Adipocyte (in vitro differentiated cells): ENCODE data around the gene SLC18A2.
A peak's percentile ranks its signal among the peaks of the same experiment; 100 is the strongest.

ENCODE experiments used
- DNase-seq: peaks from one replicate; pipeline ENCODE4 v3.0.0-alpha.2; 2015; ENCODE audit warnings: low read depth
- H3K27me3 ChIP-seq: replicated peaks from 2 replicates; pipeline ENCODE4 v1.7.0; 2013; ENCODE audit warnings: mild to moderate bottlenecking, low read length, moderate library complexity; ENCODE audit not compliant: control insufficient read depth, insufficient read depth
- H3K36me3 ChIP-seq: 2 replicates; pipeline ENCODE4 v1.7.0; 2013; ENCODE audit warnings: low read length, mild to moderate bottlenecking, moderate library complexity; ENCODE audit not compliant: control insufficient read depth, insufficient read depth, severe bottlenecking
- H3K4me1 ChIP-seq: 2 replicates; pipeline ENCODE4 v1.7.0; 2013; ENCODE audit warnings: mild to moderate bottlenecking, low read length, moderate library complexity; ENCODE audit not compliant: control insufficient read depth, insufficient read depth
- H3K4me3 ChIP-seq: 2 replicates; pipeline ENCODE4 v1.7.0; 2013; ENCODE audit warnings: mild to moderate bottlenecking, low read length, moderate library complexity
- H3K9ac ChIP-seq: 2 replicates; pipeline ENCODE4 v1.7.0; 2013; ENCODE audit warnings: mild to moderate bottlenecking, low read length, moderate library complexity
- H3K9me3 ChIP-seq: 2 replicates; pipeline ENCODE4 v1.7.0; 2013; ENCODE audit warnings: mild to moderate bottlenecking, low read length, moderate library complexity; ENCODE audit not compliant: control insufficient read depth

The SLC18A2 gene

GRCh38 chr10:117320050-117320665 is 79.2 kb downstream of the SLC18A2 start:
- H3K4me1 ChIP-seq = no peaks in the 10 kb centered on the region
- no peaks in the 10 kb centered on the region for H3K36me3 ChIP-seq
- no peaks in the 10 kb centered on the region for H3K9me3 ChIP-seq
- peak; percentile 51 for DNase-seq
- H3K4me3 ChIP-seq = no peak overlapping the region
- no peak overlapping the region for H3K9ac ChIP-seq
- H3K27me3 ChIP-seq = no peaks in the 10 kb centered on the region

- Histone ChIP-seq H3K4me3 (no peak overlapping the region), H3K4me1 (no peaks in the 10 kb centered on the region), H3K36me3 (no peaks in the 10 kb centered on the region), H3K9ac (no peak overlapping the region), H3K9me3 (no peaks in the 10 kb centered on the region), H3K27me3 (no peaks in the 10 kb centered on the region)
- no peak for DNase-seq
These were observed 81.3 kb downstream of the SLC18A2 start for GRCh38 chr10:117322260-117322659.

GRCh38 chr10:117324367-117324766 is 83.5 kb downstream of the SLC18A2 start:
- no peak overlapping the region for H3K4me3 ChIP-seq
- H3K36me3 ChIP-seq = no peaks in the 10 kb centered on the region
- H3K9ac ChIP-seq = no peak overlapping the region
- no peaks in the 10 kb centered on the region for H3K4me1 ChIP-seq
- DNase-seq = no peak
- no peaks in the 10 kb centered on the region for H3K27me3 ChIP-seq
- H3K9me3 ChIP-seq = no peaks in the 10 kb centered on the region

- H3K9ac ChIP-seq = no peak overlapping the region
- no peak overlapping the region for H3K4me3 ChIP-seq
- H3K27me3 ChIP-seq = no peaks in the 10 kb centered on the region
- no peaks in the 10 kb centered on the region for H3K9me3 ChIP-seq
- no peaks in the 10 kb centered on the region for H3K36me3 ChIP-seq
- no peak for DNase-seq
- no peaks in the 10 kb centered on the region for H3K4me1 ChIP-seq
These were observed 86.3 kb downstream of the SLC18A2 start for GRCh38 chr10:117327262-117327661.
